Kidney (tissue), 14 donors: Measurements from ENCODE around the gene MINDY4. TPM values are rescaled to one million over a fixed set of nuclear protein-coding genes. Genes with fewer than 3 reads are reported as not detected.
A peak's percentile ranks its signal among the peaks of the same experiment; 100 is the strongest.

Experiments used
- DNase-seq, 5 donors: peaks; one replicate each; pipeline ENCODE4 v3.0.0-alpha.2; 2013 to 2020
- FAIRE-seq: peaks from 2 replicates; lab custom pipeline; 2012; peaks lifted over from hg19 to GRCh38; lab: Jason Lieb, UNC
- H3K27ac ChIP-seq, 2 donors: one replicate each; pipeline ENCODE4 v1.7.0; 2013; ENCODE audit warnings: low read depth in 2 of 2, low read length in 2 of 2, inconsistent platforms in 1 of 2
- H3K27me3 ChIP-seq: one replicate; pipeline ENCODE4 v1.7.1; 2013; ENCODE audit warnings: low read length, inconsistent platforms; ENCODE audit not compliant: control insufficient read depth, insufficient read depth
- H3K36me3 ChIP-seq, 3 donors: one replicate each; pipeline versions ENCODE4 v1.7.0 to v1.7.1; 2013; ENCODE audit warnings: low read length in 3 of 3, control low read depth in 1 of 3, inconsistent platforms in 1 of 3; ENCODE audit not compliant: insufficient read depth in 3 of 3, control insufficient read depth in 2 of 3
- H3K4me1 ChIP-seq, 3 donors: one replicate each; pipeline versions ENCODE4 v1.7.0 to v1.7.1; 2013; ENCODE audit warnings: low read length in 3 of 3, inconsistent platforms in 1 of 3, low read depth in 1 of 3; ENCODE audit not compliant: control insufficient read depth in 2 of 3, insufficient read depth in 2 of 3
- H3K4me3 ChIP-seq, 3 donors: one replicate each; pipeline versions ENCODE4 v1.7.0 to v1.8.1; 2013; ENCODE audit warnings: low read length in 3 of 3, control low read depth in 1 of 3, inconsistent platforms in 1 of 3
- H3K9ac ChIP-seq, 3 donors: one replicate each; pipeline versions ENCODE4 v1.7.0 to v1.7.1; 2013; ENCODE audit warnings: low read length in 3 of 3, control low read depth in 1 of 3, inconsistent platforms in 1 of 3
- H3K9me3 ChIP-seq, 3 donors: one replicate each; pipeline versions ENCODE4 v1.7.0 to v1.7.1; 2013; ENCODE audit warnings: low read length in 3 of 3, control low read depth in 1 of 3, inconsistent platforms in 1 of 3; ENCODE audit not compliant: control insufficient read depth in 2 of 3, insufficient read depth in 1 of 3
- CTCF ChIP-seq: IDR thresholded peaks from 3 replicates; pipeline ENCODE4 v1.5.1; 2012; ENCODE audit warnings: mild to moderate bottlenecking, moderate library complexity, borderline replicate concordance; ENCODE audit not compliant: insufficient read depth; ENCODE audit errors: extremely low read depth
- intact Hi-C: fragments of 100-400 bp; cut with DNase I; formaldehyde crosslinking; loops from one replicate; pipeline ENCODE4 v1.11.1; 2022
- polyA plus RNA-seq: library from polyadenylated mRNA; stranded (reverse); fragments of 350-450 nt; fragmentation: Illumina TruSeq; extraction: RNeasy Lipid Tissue Mini Kit (QIAGEN cat#74804); gene quantifications from one replicate; pipeline ENCODE4 v1.2.3, GENCODE V29; 2014; ENCODE audit warnings: low read depth, low replicate concordance; ENCODE audit not compliant: insufficient read depth
- total RNA-seq: library from RNA; stranded (reverse); fragmentation: NEBNext Ultra II Directional; extraction: Animal tissue kit (Norgen Biotek cat#: 25700); gene quantifications from one replicate; pipeline ENCODE4 v1.2.1, GENCODE V29; 2021
- donor health status: control.
- donor health status: control.
- donor health status: control.
- donor health status: control.
- donor health status: control.
- donor health status: DM: yes; HTN: yes; CAD: no.
- donor health status: Normal renal cell carcinoma (clear cell type).

MINDY4 gene
- total and polyA plus RNA-seq, 2 donors from 2014 or later, result 5.3 to 15.3 TPM

- H3K9me3 ChIP-seq, result no peaks in the 10 kb centered on the region
- no peak overlapping the region for H3K27ac ChIP-seq
- FAIRE-seq (no peak), DNase-seq (peak in 1 of 5 donors; percentile 39)
- no peaks in the 10 kb centered on the region for H3K27me3 ChIP-seq
- no peaks in the 10 kb centered on the region for H3K4me1 ChIP-seq
- no peaks in the 10 kb centered on the region for H3K36me3 ChIP-seq
- intact Hi-C loops, result no loop called here
- TF ChIP-seq CTCF, result no peak
- H3K9ac ChIP-seq, result no peak overlapping the region
- no peak overlapping the region for H3K4me3 ChIP-seq
These were observed 36.7 kb upstream of the MINDY4 start for GRCh38 chr7:30734497-30734896.

GRCh38 chr7:30735631-30736030, 35.6 kb upstream of the MINDY4 start:
- DNase-seq (peak in 1 of 5 donors; percentile 27), FAIRE-seq (no peak)
- Histone ChIP-seq H3K4me1 (no peaks in the 10 kb centered on the region), H3K36me3 (no peaks in the 10 kb centered on the region), H3K9ac (no peak overlapping the region), H3K9me3 (no peaks in the 10 kb centered on the region), H3K27ac (no peak overlapping the region), H3K4me3 (no peak overlapping the region), H3K27me3 (no peaks in the 10 kb centered on the region)
- intact Hi-C loops, result no loop called here
- TF ChIP-seq CTCF, result no peak

- no peak for TF ChIP-seq CTCF
- intact Hi-C loops, result no loop called here
- Histone ChIP-seq H3K9me3 (no peaks in the 10 kb centered on the region), H3K4me1 (no peaks in the 10 kb centered on the region), H3K27ac (no peak overlapping the region), H3K9ac (no peak overlapping the region), H3K4me3 (no peak overlapping the region), H3K27me3 (no peaks in the 10 kb centered on the region), H3K36me3 (no peaks in the 10 kb centered on the region)
- DNase-seq, result peak in 1 of 5 donors; percentile 26
- FAIRE-seq, result no peak
These were observed 34.9 kb upstream of the MINDY4 start for GRCh38 chr7:30736291-30736690.
